Neural crest cell (in vitro differentiated cells): ENCODE measurements around the gene DUSP15. TPM values are rescaled to one million over a fixed set of nuclear protein-coding genes. Genes with fewer than 3 reads are reported as not detected.

ENCODE experiments used
- DNase-seq: peaks from one replicate; pipeline ENCODE4 v3.0.0; 2021; ENCODE audit warnings: low read depth, mixed read lengths, low spot score
- H3K27ac Mint-ChIP-seq: one replicate; pipeline ENCODE4 v1.8.0; 2021; ENCODE audit warnings: mild to moderate bottlenecking, mixed read lengths; ENCODE audit not compliant: unreplicated experiment
- H3K27me3 Mint-ChIP-seq: 2 replicates; pipeline ENCODE4 v1.8.0; 2021; ENCODE audit warnings: low read depth, mild to moderate bottlenecking, mixed read lengths
- H3K36me3 Mint-ChIP-seq: 2 replicates; pipeline ENCODE4 v1.8.0; 2021; ENCODE audit warnings: low read depth, mild to moderate bottlenecking, mixed read lengths
- H3K4me1 Mint-ChIP-seq: 2 replicates; pipeline ENCODE4 v1.8.0; 2021; ENCODE audit warnings: mixed read lengths
- H3K4me3 Mint-ChIP-seq: one replicate; pipeline ENCODE4 v1.8.0; 2021; ENCODE audit warnings: mild to moderate bottlenecking, mixed read lengths
- H3K9me3 Mint-ChIP-seq: 2 replicates; pipeline ENCODE4 v1.8.0; 2021; ENCODE audit warnings: mixed read lengths
- total RNA-seq: library from RNA; stranded (reverse); gene quantifications from 2 replicates; pipeline ENCODE4 v1.2.1, GENCODE V29; 2021
- TF ChIP-seq, protein P1 (sequence below): fragments of 200-600 bp; sonication (generic); conservative IDR thresholded peaks from 2 replicates; pipeline ENCODE4 v1.5.0; 2021; ENCODE audit warnings: antibody characterized with exemption, mild to moderate bottlenecking

Gene DUSP15
- total RNA-seq, 1 donor from 2014 or later = 13.5 TPM

DNA sequence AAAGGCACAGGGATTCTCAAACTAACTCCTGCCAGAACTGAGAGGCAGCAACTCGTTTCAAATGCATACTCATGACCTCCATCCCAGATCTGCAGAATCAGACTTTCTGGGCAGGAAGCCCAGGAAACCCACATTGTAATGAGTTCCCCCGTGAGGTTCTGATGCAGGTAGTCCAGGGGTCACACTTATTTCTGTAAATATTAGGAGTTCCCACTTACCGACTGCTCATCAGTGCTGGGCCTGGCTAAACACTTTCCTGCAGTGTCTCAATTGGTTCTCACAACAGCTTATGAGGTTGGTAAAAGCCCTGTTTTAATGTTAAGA is 11.6 kb downstream of the DUSP15 start:
- TF ChIP-seq, protein P1, sequence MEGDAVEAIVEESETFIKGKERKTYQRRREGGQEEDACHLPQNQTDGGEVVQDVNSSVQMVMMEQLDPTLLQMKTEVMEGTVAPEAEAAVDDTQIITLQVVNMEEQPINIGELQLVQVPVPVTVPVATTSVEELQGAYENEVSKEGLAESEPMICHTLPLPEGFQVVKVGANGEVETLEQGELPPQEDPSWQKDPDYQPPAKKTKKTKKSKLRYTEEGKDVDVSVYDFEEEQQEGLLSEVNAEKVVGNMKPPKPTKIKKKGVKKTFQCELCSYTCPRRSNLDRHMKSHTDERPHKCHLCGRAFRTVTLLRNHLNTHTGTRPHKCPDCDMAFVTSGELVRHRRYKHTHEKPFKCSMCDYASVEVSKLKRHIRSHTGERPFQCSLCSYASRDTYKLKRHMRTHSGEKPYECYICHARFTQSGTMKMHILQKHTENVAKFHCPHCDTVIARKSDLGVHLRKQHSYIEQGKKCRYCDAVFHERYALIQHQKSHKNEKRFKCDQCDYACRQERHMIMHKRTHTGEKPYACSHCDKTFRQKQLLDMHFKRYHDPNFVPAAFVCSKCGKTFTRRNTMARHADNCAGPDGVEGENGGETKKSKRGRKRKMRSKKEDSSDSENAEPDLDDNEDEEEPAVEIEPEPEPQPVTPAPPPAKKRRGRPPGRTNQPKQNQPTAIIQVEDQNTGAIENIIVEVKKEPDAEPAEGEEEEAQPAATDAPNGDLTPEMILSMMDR = no peak
- Mint-ChIP-seq H3K27ac (no peak overlapping the region), H3K4me3 (peak overlapping the region; percentile 47), H3K36me3 (no peaks in the 10 kb centered on the region), H3K27me3 (peaks cover 27% of the 10 kb centered on the region), H3K9me3 (no peaks in the 10 kb centered on the region), H3K4me1 (peaks cover 26% of the 10 kb centered on the region)
- DNase-seq = no peak

DNA sequence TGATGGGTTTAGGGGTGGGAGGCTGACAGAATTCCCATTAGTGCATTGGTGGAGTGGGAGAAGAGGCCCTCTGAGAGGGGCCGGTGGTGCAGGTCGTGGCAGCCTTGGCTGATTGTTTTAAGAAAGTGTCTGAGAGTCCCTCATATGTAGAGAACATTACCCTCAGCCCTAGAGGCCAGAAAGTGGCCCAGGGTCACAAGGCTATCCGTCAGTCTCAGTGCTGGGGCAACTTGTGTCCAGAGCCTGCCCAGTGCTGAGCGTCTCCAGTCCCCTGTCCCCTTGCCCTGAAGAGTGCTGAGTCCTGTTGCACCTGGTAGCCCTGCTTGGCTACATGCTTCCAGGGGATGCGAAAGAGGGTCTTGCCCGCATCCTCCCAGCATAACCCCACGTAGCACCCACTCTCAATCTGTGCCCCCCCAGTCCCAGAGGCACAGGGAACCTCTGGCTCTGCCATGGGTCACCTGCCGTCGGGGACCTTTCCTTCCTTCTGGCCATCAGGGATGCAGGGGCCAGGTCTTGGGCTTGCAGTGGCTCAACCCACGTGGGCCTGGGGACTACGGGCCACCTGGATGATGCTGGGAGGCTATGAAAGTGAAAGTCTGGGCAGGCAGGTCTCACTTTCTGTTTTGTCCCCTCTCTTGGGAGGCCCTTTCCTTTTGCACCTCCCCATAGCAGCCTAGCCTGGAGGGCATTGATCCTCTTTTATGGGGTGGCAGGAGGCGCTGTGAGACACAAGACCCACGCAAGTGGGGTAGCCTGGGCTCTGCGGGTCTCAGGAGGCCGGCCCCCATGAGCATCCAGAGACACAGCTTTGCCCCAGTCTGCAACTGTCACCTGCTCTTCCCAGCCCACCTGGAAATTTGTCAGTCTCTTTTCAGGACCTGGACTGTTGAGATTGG is 12.2 kb downstream of the DUSP15 start:
- Mint-ChIP-seq H3K36me3 (no peaks in the 10 kb centered on the region), H3K4me3 (peak overlapping the region; percentile 27), H3K9me3 (no peaks in the 10 kb centered on the region), H3K27me3 (peaks cover 28% of the 10 kb centered on the region), H3K27ac (no peak overlapping the region), H3K4me1 (peaks cover 24% of the 10 kb centered on the region)
- DNase-seq = no peak
- TF ChIP-seq, protein P1 = no peak

DNA sequence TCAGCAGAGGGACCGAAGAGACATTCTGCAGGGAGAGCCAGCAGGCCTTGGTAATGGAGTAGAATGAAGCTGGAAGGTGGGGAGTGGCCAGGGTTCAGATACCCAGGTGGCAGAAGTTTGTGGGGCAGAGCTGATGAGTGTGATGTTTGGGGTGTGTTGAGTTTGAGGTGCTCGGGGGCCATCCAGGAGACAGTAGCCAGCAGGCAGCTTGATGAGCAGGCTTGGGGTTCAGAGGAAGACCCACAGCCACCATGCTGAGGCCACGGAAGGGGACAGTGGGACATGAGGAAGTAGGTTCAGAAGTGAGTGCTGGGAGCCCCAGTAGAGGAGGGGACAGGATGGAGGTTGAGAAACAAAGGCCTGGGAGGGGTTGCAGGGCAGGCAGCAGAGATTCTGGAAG is 13.8 kb downstream of the DUSP15 start:
- H3K27ac Mint-ChIP-seq = no peak overlapping the region
- no peaks in the 10 kb centered on the region for H3K9me3 Mint-ChIP-seq
- peaks cover 26% of the 10 kb centered on the region for H3K27me3 Mint-ChIP-seq
- H3K36me3 Mint-ChIP-seq = no peaks in the 10 kb centered on the region
- DNase-seq = no peak
- TF ChIP-seq, protein P1 = no peak
- H3K4me1 Mint-ChIP-seq = peaks cover 12% of the 10 kb centered on the region
- no peak overlapping the region for H3K4me3 Mint-ChIP-seq

DNA sequence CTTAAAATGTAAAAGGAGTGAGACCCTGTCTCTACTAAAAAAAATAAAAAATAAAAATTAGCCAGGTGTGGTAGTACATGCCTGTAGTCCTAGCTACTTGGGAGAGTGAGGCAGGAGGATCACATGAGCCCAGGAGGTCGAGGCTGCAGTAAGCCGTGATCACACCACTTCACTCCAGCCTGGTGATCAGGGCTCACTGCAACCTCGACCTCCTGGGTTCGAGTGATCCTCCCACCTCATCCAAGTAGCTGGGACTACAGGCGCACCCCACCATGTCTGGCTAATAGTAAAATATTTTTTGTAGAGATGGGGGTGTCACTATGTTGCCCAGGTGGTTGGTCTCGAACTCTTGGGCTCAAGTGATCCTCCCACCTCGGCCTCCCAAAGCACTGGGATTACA is 16.8 kb downstream of the DUSP15 start:
- no peak overlapping the region for H3K27ac Mint-ChIP-seq
- H3K4me3 Mint-ChIP-seq = no peak overlapping the region
- no peaks in the 10 kb centered on the region for H3K36me3 Mint-ChIP-seq
- peaks cover 29% of the 10 kb centered on the region for H3K27me3 Mint-ChIP-seq
- TF ChIP-seq, protein P1 = no peak
- no peaks in the 10 kb centered on the region for H3K9me3 Mint-ChIP-seq
- H3K4me1 Mint-ChIP-seq = no peaks in the 10 kb centered on the region
- no peak for DNase-seq

DNA sequence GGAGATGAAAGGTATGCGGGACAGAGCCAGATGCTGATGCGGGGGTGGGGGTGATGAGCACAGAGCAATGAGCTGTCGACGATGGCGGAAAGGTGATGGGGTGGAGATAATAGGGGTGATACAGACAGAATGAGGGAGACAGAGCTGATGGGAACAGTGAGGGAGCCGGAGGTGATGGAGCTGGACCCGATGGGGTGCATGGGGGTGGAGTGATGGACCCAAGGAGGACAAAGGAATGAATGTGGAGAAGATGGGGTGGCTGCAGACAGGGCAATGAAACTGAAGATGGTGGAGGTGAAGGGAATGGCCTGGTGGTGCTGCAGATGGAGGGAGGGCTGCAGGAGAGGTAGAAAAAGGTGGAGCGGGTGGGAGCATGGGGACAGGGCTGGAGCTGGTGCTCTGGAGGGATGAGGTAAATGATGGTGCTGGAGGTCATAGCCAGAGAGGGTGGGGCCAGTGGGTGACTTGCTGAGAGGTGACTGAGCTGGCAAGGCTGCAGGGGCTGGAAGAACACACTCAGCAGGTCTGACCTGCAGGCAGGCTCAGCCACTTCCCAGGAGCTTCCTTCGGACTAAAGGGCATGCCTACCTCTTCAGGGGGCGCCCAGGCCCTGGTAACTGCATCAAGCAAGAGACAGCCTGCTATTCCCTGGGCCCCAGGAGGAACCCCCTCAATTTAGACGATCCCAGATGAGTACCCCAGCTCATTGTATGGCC is 18.9 kb downstream of the DUSP15 start:
- H3K4me3 Mint-ChIP-seq = no peak overlapping the region
- H3K36me3 Mint-ChIP-seq = no peaks in the 10 kb centered on the region
- TF ChIP-seq, protein P1 = no peak
- no peak for DNase-seq
- no peaks in the 10 kb centered on the region for H3K4me1 Mint-ChIP-seq
- no peaks in the 10 kb centered on the region for H3K9me3 Mint-ChIP-seq
- H3K27ac Mint-ChIP-seq = no peak overlapping the region
- H3K27me3 Mint-ChIP-seq = peaks cover 29% of the 10 kb centered on the region
